ENCODE measurements around the gene RBMS3. TPM values are rescaled to one million over a fixed set of nuclear protein-coding genes. Genes with fewer than 3 reads are reported as not detected.

Gene RBMS3
- total RNA-seq, 1 experiment from 2014 or later: 1.3 TPM

GRCh38 chr3:29275309-29275708 lies 5.6 kb upstream of the RBMS3 start:
- no peak overlapping the region for H3K4me3 Mint-ChIP-seq (ENCODE audit: low read depth, unreplicated experiment)
- H3K9me3 Mint-ChIP-seq (ENCODE audit: low read depth, unreplicated experiment): no peaks in the 10 kb centered on the region
- H3K27ac Mint-ChIP-seq (ENCODE audit: unreplicated experiment): no peak overlapping the region
- H3K4me1 Mint-ChIP-seq (ENCODE audit: low read depth, unreplicated experiment): no peaks in the 10 kb centered on the region
- no peaks in the 10 kb centered on the region for H3K36me3 Mint-ChIP-seq (ENCODE audit: insufficient read depth, unreplicated experiment)
- intact Hi-C loops (cut with micrococcal nuclease; ENCODE audit: unreplicated experiment): no loop called here
- TF ChIP-seq CTCF (IDR thresholded peaks at IDR 0.05; ENCODE audit: unreplicated experiment): no peak
- no TSS peak for BruUV-seq (replicated peaks)
- no peak for DNase-seq
- no peaks in the 10 kb centered on the region for H3K27me3 Mint-ChIP-seq (ENCODE audit: unreplicated experiment)
- CTCF ChIA-PET: no interaction called here

- BruUV-seq (replicated peaks): no TSS peak
- CTCF ChIA-PET: no interaction called here
- TF ChIP-seq CTCF (IDR thresholded peaks at IDR 0.05; ENCODE audit: unreplicated experiment): no peak
- H3K4me1 Mint-ChIP-seq (ENCODE audit: low read depth, unreplicated experiment): peaks cover 17% of the 10 kb centered on the region
- H3K9me3 Mint-ChIP-seq (ENCODE audit: low read depth, unreplicated experiment): no peaks in the 10 kb centered on the region
- no peaks in the 10 kb centered on the region for H3K27me3 Mint-ChIP-seq (ENCODE audit: unreplicated experiment)
- H3K4me3 Mint-ChIP-seq (ENCODE audit: low read depth, unreplicated experiment): no peak overlapping the region
- peaks cover 11% of the 10 kb centered on the region for H3K36me3 Mint-ChIP-seq (ENCODE audit: insufficient read depth, unreplicated experiment)
- H3K27ac Mint-ChIP-seq (ENCODE audit: unreplicated experiment): no peak overlapping the region
- intact Hi-C loops (cut with micrococcal nuclease; ENCODE audit: unreplicated experiment): no loop called here
- DNase-seq: no peak
These were observed 3.6 kb upstream of the RBMS3 start for GRCh38 chr3:29277249-29277648.

- TF ChIP-seq CTCF (IDR thresholded peaks at IDR 0.05; ENCODE audit: unreplicated experiment): no peak
- H3K4me3 Mint-ChIP-seq (ENCODE audit: low read depth, unreplicated experiment): no peak overlapping the region
- CTCF ChIA-PET: no interaction called here
- H3K9me3 Mint-ChIP-seq (ENCODE audit: low read depth, unreplicated experiment): no peaks in the 10 kb centered on the region
- BruUV-seq (replicated peaks): no TSS peak
- H3K36me3 Mint-ChIP-seq (ENCODE audit: insufficient read depth, unreplicated experiment): peaks cover 17% of the 10 kb centered on the region
- no peaks in the 10 kb centered on the region for H3K27me3 Mint-ChIP-seq (ENCODE audit: unreplicated experiment)
- intact Hi-C loops (cut with micrococcal nuclease; ENCODE audit: unreplicated experiment): no loop called here
- DNase-seq: no peak
- peaks cover 32% of the 10 kb centered on the region for H3K4me1 Mint-ChIP-seq (ENCODE audit: low read depth, unreplicated experiment)
- H3K27ac Mint-ChIP-seq (ENCODE audit: unreplicated experiment): no peak overlapping the region
These were observed 1.6 kb upstream of the RBMS3 start for GRCh38 chr3:29279286-29279685.

DNA sequence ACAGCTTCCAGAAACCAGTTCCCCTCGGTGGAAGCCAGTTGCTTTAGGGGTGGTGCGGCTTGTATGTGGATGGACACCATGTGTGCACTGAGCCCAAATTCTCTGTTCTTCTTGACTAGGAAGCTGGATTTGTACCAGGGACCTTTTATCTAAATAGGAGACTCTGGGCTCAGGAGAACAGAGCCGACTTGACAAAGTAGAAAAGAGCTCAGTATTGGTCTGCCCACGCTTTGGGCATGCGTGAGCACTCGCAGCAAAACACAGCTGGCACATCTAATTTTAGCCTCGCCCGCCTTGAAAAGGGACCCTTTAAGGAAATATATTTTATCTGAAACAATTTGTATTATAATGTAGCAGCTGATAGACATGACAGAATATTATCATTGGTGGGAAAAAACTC lies 1.1 kb upstream of the RBMS3 start:
- no TSS peak for BruUV-seq (replicated peaks)
- no peak for DNase-seq
- CTCF ChIA-PET: no interaction called here

More for the DNA sequence above, 1.1 kb upstream of the RBMS3 start:
- peaks cover 32% of the 10 kb centered on the region for H3K4me1 Mint-ChIP-seq (ENCODE audit: low read depth, unreplicated experiment)
- intact Hi-C loops (cut with micrococcal nuclease; ENCODE audit: unreplicated experiment): loop anchor here (2.0 to 10.0 kb wide), 2 partner anchors 365 to 485 kb away; no protein-coding TSS in a partner anchor
- no peaks in the 10 kb centered on the region for H3K9me3 Mint-ChIP-seq (ENCODE audit: low read depth, unreplicated experiment)
- H3K27me3 Mint-ChIP-seq (ENCODE audit: unreplicated experiment): no peaks in the 10 kb centered on the region
- H3K36me3 Mint-ChIP-seq (ENCODE audit: insufficient read depth, unreplicated experiment): peaks cover 17% of the 10 kb centered on the region
- H3K27ac Mint-ChIP-seq (ENCODE audit: unreplicated experiment): no peak overlapping the region
- H3K4me3 Mint-ChIP-seq (ENCODE audit: low read depth, unreplicated experiment): no peak overlapping the region
- no peak for TF ChIP-seq CTCF (IDR thresholded peaks at IDR 0.05; ENCODE audit: unreplicated experiment)
